ENCODE data around the gene PRDX6.
"Not testable (repeated sequence)": the region's sequence is repeated elsewhere in the genome, so short reads cannot be mapped to it uniquely, and the experiment has no call there.

Gene PRDX6

GRCh38 chr1:173502104-173502503 lies 25.0 kb downstream of the PRDX6 start:
- DNase-seq, result no peak

- DNase-seq, result no peak
Measured at GRCh38 chr1:173503391-173503790, 26.3 kb downstream of the PRDX6 start.

- DNase-seq, result no peak
Measured at GRCh38 chr1:173504268-173504667, 27.1 kb downstream of the PRDX6 start.

GRCh38 chr1:173505391-173505790 lies 28.3 kb downstream of the PRDX6 start:
- DNase-seq, result no peak

- no peak for DNase-seq
Measured at GRCh38 chr1:173506437-173506836, 29.3 kb downstream of the PRDX6 start.

- no peak for DNase-seq
Measured at GRCh38 chr1:173507205-173507846, 30.2 kb downstream of the PRDX6 start.

GRCh38 chr1:173507847-173508209 lies 30.7 kb downstream of the PRDX6 start:
- no peak for DNase-seq

- DNase-seq, result no peak
Measured at GRCh38 chr1:173508541-173508940, 31.4 kb downstream of the PRDX6 start.

GRCh38 chr1:173509797-173510196 lies 32.7 kb downstream of the PRDX6 start:
- no peak for DNase-seq

GRCh38 chr1:173514503-173514902 lies 37.4 kb downstream of the PRDX6 start:
- not testable (repeated sequence) for DNase-seq

- DNase-seq, result no peak
Measured at GRCh38 chr1:173520799-173521198, 43.7 kb downstream of the PRDX6 start.

- no peak for DNase-seq
Measured at GRCh38 chr1:173523329-173523728, 46.2 kb downstream of the PRDX6 start.

GRCh38 chr1:173525926-173526325 lies 48.8 kb downstream of the PRDX6 start:
- DNase-seq, result no peak

GRCh38 chr1:173527151-173527826 lies 50.2 kb downstream of the PRDX6 start:
- DNase-seq, result no peak

- DNase-seq, result no peak
Measured at GRCh38 chr1:173529106-173529505, 52.0 kb downstream of the PRDX6 start.

GRCh38 chr1:173530795-173531693 lies 53.9 kb downstream of the PRDX6 start:
- DNase-seq, result no peak

GRCh38 chr1:173532237-173532636 lies 55.1 kb downstream of the PRDX6 start:
- DNase-seq, result no peak

GRCh38 chr1:173536223-173536622 lies 59.1 kb downstream of the PRDX6 start:
- no peak for DNase-seq

Data from CD4-positive, alpha-beta T cell treated with Interleukin-6 for 4 hours (primary cell).